GM12892 (cell line): ENCODE data around the gene HTR3B.

Experiments used
- POLR2A ChIP-seq: IDR thresholded peaks from 2 replicates; pipeline ENCODE4 v1.6.1; 2011; ENCODE audit warnings: low read depth, low read length, control low read depth
- POLR2AphosphoS5 ChIP-seq: IDR thresholded peaks from 2 replicates; pipeline ENCODE4 v1.6.1; 2011; ENCODE audit warnings: low read depth, low read length, control low read depth

- TF ChIP-seq POLR2A: no peak
- no peak for TF ChIP-seq POLR2AphosphoS5
These were observed 82.0 kb downstream of the HTR3B start for GRCh38 chr11:113986351-113987140.
